Astrocyte (in vitro differentiated cells and primary cell): Measurements from ENCODE around the gene SEC24D. TPM values are rescaled to one million over a fixed set of nuclear protein-coding genes. Genes with fewer than 3 reads are reported as not detected.
"Not testable (repeated sequence)": the region's sequence is repeated elsewhere in the genome, so short reads cannot be mapped to it uniquely, and the experiment has no call there.

Source experiments
- DNase-seq: peaks from one replicate; pipeline ENCODE4 v3.0.0-alpha.2; 2010; ENCODE audit warnings: low read depth
- FAIRE-seq: peaks from 2 replicates; lab custom pipeline; 2011; peaks lifted over from hg19 to GRCh38; lab: Jason Lieb, UNC
- H2AFZ ChIP-seq: 2 replicates; pipeline ENCODE4 v1.6.0; 2012; ENCODE audit warnings: low read depth, low read length, inconsistent platforms
- H3K27ac ChIP-seq: 2 replicates; pipeline ENCODE4 v1.5.1; 2011; ENCODE audit warnings: low read depth, low read length, inconsistent platforms
- H3K27me3 ChIP-seq: 2 replicates; pipeline ENCODE4 v1.6.0; 2011; ENCODE audit warnings: low read length, inconsistent platforms; ENCODE audit not compliant: insufficient read depth
- H3K36me3 ChIP-seq: 2 replicates; pipeline ENCODE4 v1.5.1; 2011; ENCODE audit warnings: low read length, inconsistent platforms; ENCODE audit not compliant: insufficient read depth
- H3K4me1 ChIP-seq: 2 replicates; pipeline ENCODE4 v1.5.1; 2011; ENCODE audit warnings: low read length, inconsistent platforms; ENCODE audit not compliant: insufficient read depth
- H3K4me2 ChIP-seq: 2 replicates; pipeline ENCODE4 v1.6.0; 2012; ENCODE audit warnings: low read length, inconsistent platforms
- H3K4me3 ChIP-seq: 2 replicates; pipeline ENCODE4 v1.5.1; 2011; ENCODE audit warnings: low read depth, mild to moderate bottlenecking, low read length, inconsistent platforms; ENCODE audit not compliant: insufficient read depth
- H3K79me2 ChIP-seq: 2 replicates; pipeline ENCODE4 v1.6.0; 2012; ENCODE audit warnings: mild to moderate bottlenecking, low read length, inconsistent platforms; ENCODE audit not compliant: insufficient read depth
- H3K9ac ChIP-seq: 2 replicates; pipeline ENCODE4 v1.6.0; 2012; ENCODE audit warnings: mild to moderate bottlenecking, low read length, inconsistent platforms
- H3K9me3 ChIP-seq: 2 replicates; pipeline ENCODE4 v1.5.1; 2012; ENCODE audit warnings: low read depth, mild to moderate bottlenecking, low read length, inconsistent platforms; ENCODE audit not compliant: insufficient read depth
- H4K20me1 ChIP-seq: 2 replicates; pipeline ENCODE4 v1.6.0; 2012; ENCODE audit warnings: low read length, inconsistent platforms; ENCODE audit not compliant: insufficient read depth
- H3K27ac Mint-ChIP-seq: one replicate; pipeline ENCODE4 v1.8.0; 2021; ENCODE audit warnings: mild to moderate bottlenecking, mixed read lengths; ENCODE audit not compliant: unreplicated experiment
- H3K27me3 Mint-ChIP-seq: one replicate; pipeline ENCODE4 v1.8.0; 2021; ENCODE audit warnings: low read depth, mixed read lengths; ENCODE audit not compliant: unreplicated experiment
- H3K36me3 Mint-ChIP-seq: one replicate; pipeline ENCODE4 v1.8.0; 2021; ENCODE audit warnings: low read depth, mixed read lengths; ENCODE audit not compliant: unreplicated experiment
- H3K4me1 Mint-ChIP-seq: one replicate; pipeline ENCODE4 v1.8.0; 2021; ENCODE audit warnings: low read depth, mixed read lengths; ENCODE audit not compliant: unreplicated experiment
- H3K4me3 Mint-ChIP-seq: one replicate; pipeline ENCODE4 v1.8.0; 2021; ENCODE audit warnings: mild to moderate bottlenecking, moderate library complexity, mixed read lengths; ENCODE audit not compliant: unreplicated experiment
- H3K9me3 Mint-ChIP-seq: one replicate; pipeline ENCODE4 v1.8.0; 2021; ENCODE audit warnings: mild to moderate bottlenecking, mixed read lengths; ENCODE audit not compliant: unreplicated experiment
- CTCF ChIP-seq: IDR thresholded peaks from 2 replicates; pipeline ENCODE4 v1.5.1; 2011; ENCODE audit warnings: low read depth, mild to moderate bottlenecking, inconsistent platforms, low read length, moderate library complexity; ENCODE audit not compliant: insufficient read depth
- EZH2 ChIP-seq: IDR thresholded peaks from 2 replicates; pipeline ENCODE4 v1.6.1; 2012; ENCODE audit warnings: mild to moderate bottlenecking, low read length, inconsistent platforms; ENCODE audit not compliant: insufficient read depth
- total RNA-seq: library from RNA; stranded (reverse); gene quantifications from 2 replicates; pipeline ENCODE4 v1.2.1, GENCODE V29; 2021

The SEC24D gene
- total RNA-seq, 1 donor from 2014 or later, result 187 TPM

GRCh38 chr4:118777649-118778048 lies 58.3 kb downstream of the SEC24D start:
- not testable (repeated sequence) for H3K4me3 Mint-ChIP-seq
- H3K27ac Mint-ChIP-seq, result peak overlapping the region; percentile 24
- H3K36me3 Mint-ChIP-seq, result peaks cover 41% of the 10 kb centered on the region

GRCh38 chr4:118776955-118777640 lies 58.8 kb downstream of the SEC24D start:
- Histone ChIP-seq H4K20me1 (peaks cover 49% of the 10 kb centered on the region), H3K4me1 (peaks cover 30% of the 10 kb centered on the region), H3K79me2 (peaks cover 38% of the 10 kb centered on the region)
- Mint-ChIP-seq H3K36me3 (peaks cover 37% of the 10 kb centered on the region), H3K9me3 (peaks cover 12% of the 10 kb centered on the region), H3K4me1 (peaks cover 46% of the 10 kb centered on the region)
- not testable (repeated sequence) for DNase-seq, H3K9me3 ChIP-seq, H3K27ac Mint-ChIP-seq, H3K4me3 ChIP-seq, H3K27me3 ChIP-seq, H3K4me2 ChIP-seq, H3K36me3 ChIP-seq, H3K27ac ChIP-seq, H2AFZ ChIP-seq, H3K4me3 Mint-ChIP-seq, H3K9ac ChIP-seq, H3K27me3 Mint-ChIP-seq, FAIRE-seq

More at GRCh38 chr4:118777649-118778048, 58.3 kb downstream of the SEC24D start:
- Histone ChIP-seq H3K79me2 (peaks cover 34% of the 10 kb centered on the region), H3K4me1 (peaks cover 26% of the 10 kb centered on the region), H4K20me1 (peaks cover 47% of the 10 kb centered on the region)
- not testable (repeated sequence) for H3K27me3 Mint-ChIP-seq, H2AFZ ChIP-seq, H3K27ac ChIP-seq, DNase-seq, H3K9me3 ChIP-seq, FAIRE-seq, H3K36me3 ChIP-seq, H3K9ac ChIP-seq, H3K4me3 ChIP-seq, H3K27me3 ChIP-seq, H3K4me2 ChIP-seq
- H3K9me3 Mint-ChIP-seq, result peaks cover 15% of the 10 kb centered on the region
- H3K4me1 Mint-ChIP-seq, result peaks cover 41% of the 10 kb centered on the region

- peaks cover 30% of the 10 kb centered on the region for H3K4me1 ChIP-seq
- H4K20me1 ChIP-seq, result peaks cover 56% of the 10 kb centered on the region
- Mint-ChIP-seq H3K27me3 (no peaks in the 10 kb centered on the region), H3K27ac (peak overlapping the region; percentile 49), H3K4me3 (no peak overlapping the region), H3K36me3 (peaks cover 30% of the 10 kb centered on the region), H3K4me1 (peaks cover 46% of the 10 kb centered on the region), H3K9me3 (peaks cover 7% of the 10 kb centered on the region)
- H3K4me2 ChIP-seq, result no peak overlapping the region
- H3K4me3 ChIP-seq, result no peak overlapping the region
- H3K9ac ChIP-seq, result no peak overlapping the region
- no peak overlapping the region for H2AFZ ChIP-seq
- H3K36me3 ChIP-seq, result peaks cover 5% of the 10 kb centered on the region
- H3K79me2 ChIP-seq, result peaks cover 45% of the 10 kb centered on the region
- FAIRE-seq (peak; percentile 20), DNase-seq (peak; percentile 78)
- TF ChIP-seq EZH2, result no peak
- TF ChIP-seq CTCF, result no peak
- H3K27me3 ChIP-seq, result no peaks in the 10 kb centered on the region
- no peak overlapping the region for H3K27ac ChIP-seq
- no peaks in the 10 kb centered on the region for H3K9me3 ChIP-seq
Measured at GRCh38 chr4:118776157-118776954, 59.6 kb downstream of the SEC24D start.
